Ascending aorta (tissue), 2 donors: ENCODE measurements around the gene TKTL1. TPM values are rescaled to one million over a fixed set of nuclear protein-coding genes. Genes with fewer than 3 reads are reported as not detected.
"Not testable (repeated sequence)": the region's sequence is repeated elsewhere in the genome, so short reads cannot be mapped to it uniquely, and the experiment has no call there.

ENCODE experiments used
- DNase-seq, 2 donors: peaks; one replicate each; pipeline ENCODE4 v3.0.0-alpha.2; 2019; ENCODE audit warnings: low spot score in 2 of 2
- H3K27ac ChIP-seq, 2 donors: fragments of 200-600 bp; sonication (generic); one replicate each; pipeline ENCODE4 v1.5.1; 2016 to 2017; ENCODE audit warnings: mild to moderate bottlenecking in 1 of 2
- H3K27me3 ChIP-seq: fragments of 200-600 bp; sonication (generic); one replicate; pipeline ENCODE4 v1.5.1; 2017
- H3K36me3 ChIP-seq, 2 donors: fragments of 200-600 bp; sonication (generic); one replicate each; pipeline ENCODE4 v1.5.1; 2016
- H3K4me1 ChIP-seq, 2 donors: fragments of 200-600 bp; sonication (generic); one replicate each; pipeline ENCODE4 v1.5.1; 2016 to 2017; ENCODE audit warnings: mild to moderate bottlenecking in 1 of 2
- H3K4me3 ChIP-seq, 2 donors: fragments of 200-600 bp; sonication (generic); one replicate each; pipeline ENCODE4 v1.5.1; 2016 to 2017; ENCODE audit warnings: mild to moderate bottlenecking in 1 of 2
- H3K9me3 ChIP-seq, 2 donors: fragments of 200-600 bp; sonication (generic); one replicate each; pipeline ENCODE4 v1.5.1; 2016
- CTCF ChIP-seq, 3 experiments: fragments of 200-600 bp in 2 of 3; fragments of 450-650 bp in 1 of 3; sonication (generic) in 2 of 3; IDR thresholded peaks; one replicate each; pipeline ENCODE4 v1.5.1; 2016 to 2019; ENCODE audit warnings: antibody characterized with exemption in 3 of 3, mild to moderate bottlenecking in 1 of 3, moderate library complexity in 1 of 3
- intact Hi-C: fragments of 100-400 bp; cut with DNase I; formaldehyde crosslinking; loops from one replicate; pipeline ENCODE4 v1.15.1; 2023
- total RNA-seq: library from RNA; depleted of rRNA; stranded (reverse); fragments of >200 nt; gene quantifications from one replicate; pipeline ENCODE4 v1.1.0, GENCODE V29; 2016

Gene TKTL1
- total RNA-seq, 1 donor from 2014 or later, result not detected

- intact Hi-C loops, result no loop called here
- DNase-seq, result no peak
- Histone ChIP-seq H3K36me3 (no peaks in the 10 kb centered on the region), H3K9me3 (no peaks in the 10 kb centered on the region), H3K27ac (no peak within 1 kb of the TSS), H3K27me3 (no peaks in the 10 kb centered on the region), H3K4me3 (no peak within 1 kb of the TSS), H3K4me1 (no peaks in the 10 kb centered on the region)
- no peak for TF ChIP-seq CTCF (IDR thresholded peaks at IDR 0.05)
These were observed 612 bp upstream of the TKTL1 start, which contains the start of gene TEX28 for GRCh38 chrX:154294791-154295574. TSS of gene TEX28 (minus strand) at chrX:154295124. CDS start at chrX:154292117, 3,007 bp downstream.

- Histone ChIP-seq H3K36me3 (no peaks in the 10 kb centered on the region), H3K4me1 (no peaks in the 10 kb centered on the region), H3K27ac (no peak overlapping the region), H3K27me3 (no peaks in the 10 kb centered on the region), H3K4me3 (no peak overlapping the region), H3K9me3 (no peaks in the 10 kb centered on the region)
- intact Hi-C loops, result no loop called here
- DNase-seq, result no peak
- TF ChIP-seq CTCF (IDR thresholded peaks at IDR 0.05), result no peak
These were observed 1.1 kb downstream of the TKTL1 start for GRCh38 chrX:154296731-154297130.

DNA sequence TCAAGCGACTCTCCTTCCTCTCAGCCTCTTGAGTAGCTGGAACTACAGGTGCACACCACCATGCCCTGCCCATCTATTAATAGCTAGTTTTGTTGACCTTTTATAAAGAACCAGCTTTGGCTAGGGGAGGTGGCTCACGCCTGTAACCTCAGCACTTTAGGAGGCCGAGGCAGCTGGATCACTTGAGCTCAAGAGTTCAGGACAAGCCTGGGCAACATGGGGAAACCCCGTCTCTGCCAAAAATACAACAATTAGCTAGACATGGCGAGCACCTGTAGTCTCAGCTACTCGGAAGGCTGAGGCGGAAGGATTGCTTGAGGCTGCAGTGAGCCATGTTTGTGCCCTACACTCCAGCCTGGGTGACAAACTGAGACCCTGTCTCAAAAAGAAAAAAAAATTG is 2.7 kb downstream of the TKTL1 start:
- H3K4me3 ChIP-seq, result no peak overlapping the region
- no peaks in the 10 kb centered on the region for H3K36me3 ChIP-seq
- intact Hi-C loops, result no loop called here
- DNase-seq, result no peak
- no peaks in the 10 kb centered on the region for H3K9me3 ChIP-seq
- H3K27ac ChIP-seq, result no peak overlapping the region
- H3K4me1 ChIP-seq, result no peaks in the 10 kb centered on the region
- no peaks in the 10 kb centered on the region for H3K27me3 ChIP-seq
- TF ChIP-seq CTCF (IDR thresholded peaks at IDR 0.05), result no peak

DNA sequence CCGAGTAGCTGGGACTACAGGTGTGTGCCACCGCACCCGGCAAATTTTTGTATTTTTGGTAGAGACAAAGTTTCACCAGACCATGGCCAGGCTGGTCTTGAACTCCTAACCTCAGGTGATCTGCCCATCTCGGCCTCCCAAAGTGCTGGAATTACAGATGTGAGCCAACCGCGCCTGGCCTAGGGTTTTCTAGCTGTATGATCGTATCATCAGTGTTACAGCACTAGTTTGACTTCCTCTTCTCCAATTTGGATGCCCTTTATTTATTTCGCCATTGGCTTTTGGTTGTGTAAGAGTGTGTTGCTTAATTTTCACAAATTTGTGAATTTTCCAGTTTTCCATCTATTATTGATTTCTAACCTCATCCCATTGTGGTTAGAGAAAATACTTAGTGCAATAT is 5.2 kb downstream of the TKTL1 start:
- Histone ChIP-seq H3K4me1 (no peaks in the 10 kb centered on the region), H3K27ac (no peak overlapping the region), H3K4me3 (no peak overlapping the region), H3K9me3 (no peaks in the 10 kb centered on the region), H3K36me3 (no peaks in the 10 kb centered on the region), H3K27me3 (no peaks in the 10 kb centered on the region)
- TF ChIP-seq CTCF (IDR thresholded peaks at IDR 0.05), result no peak
- intact Hi-C loops, result no loop called here
- DNase-seq, result no peak

- intact Hi-C loops, H3K27ac ChIP-seq, DNase-seq, H3K4me1 ChIP-seq, H3K27me3 ChIP-seq, H3K36me3 ChIP-seq, H3K4me3 ChIP-seq, H3K9me3 ChIP-seq: not testable (repeated sequence)
These were observed 7.4 kb downstream of the TKTL1 start for GRCh38 chrX:154302998-154303397.

GRCh38 chrX:154303476-154303875 is 7.9 kb downstream of the TKTL1 start:
- no peak overlapping the region for H3K27ac ChIP-seq
- no peaks in the 10 kb centered on the region for H3K9me3 ChIP-seq
- no peak overlapping the region for H3K4me3 ChIP-seq
- no peaks in the 10 kb centered on the region for H3K36me3 ChIP-seq
- no peaks in the 10 kb centered on the region for H3K4me1 ChIP-seq
- DNase-seq, result no peak
- intact Hi-C loops, result no loop called here
- no peaks in the 10 kb centered on the region for H3K27me3 ChIP-seq
- TF ChIP-seq CTCF (IDR thresholded peaks at IDR 0.05), result no peak
